Kidney (tissue), 14 donors: ENCODE data around the gene NSFL1C. TPM values are rescaled to one million over a fixed set of nuclear protein-coding genes. Genes with fewer than 3 reads are reported as not detected.

Experiments used
- DNase-seq, 5 donors: peaks; one replicate each; pipeline ENCODE4 v3.0.0-alpha.2; 2013 to 2020
- FAIRE-seq: peaks from 2 replicates; lab custom pipeline; 2012; peaks lifted over from hg19 to GRCh38; lab: Jason Lieb, UNC
- H3K27ac ChIP-seq, 2 donors: one replicate each; pipeline ENCODE4 v1.7.0; 2013; ENCODE audit warnings: low read depth in 2 of 2, low read length in 2 of 2, inconsistent platforms in 1 of 2
- H3K27me3 ChIP-seq: one replicate; pipeline ENCODE4 v1.7.1; 2013; ENCODE audit warnings: low read length, inconsistent platforms; ENCODE audit not compliant: control insufficient read depth, insufficient read depth
- H3K36me3 ChIP-seq, 3 donors: one replicate each; pipeline versions ENCODE4 v1.7.0 to v1.7.1; 2013; ENCODE audit warnings: low read length in 3 of 3, control low read depth in 1 of 3, inconsistent platforms in 1 of 3; ENCODE audit not compliant: insufficient read depth in 3 of 3, control insufficient read depth in 2 of 3
- H3K4me1 ChIP-seq, 3 donors: one replicate each; pipeline versions ENCODE4 v1.7.0 to v1.7.1; 2013; ENCODE audit warnings: low read length in 3 of 3, inconsistent platforms in 1 of 3, low read depth in 1 of 3; ENCODE audit not compliant: control insufficient read depth in 2 of 3, insufficient read depth in 2 of 3
- H3K4me3 ChIP-seq, 3 donors: one replicate each; pipeline versions ENCODE4 v1.7.0 to v1.8.1; 2013; ENCODE audit warnings: low read length in 3 of 3, control low read depth in 1 of 3, inconsistent platforms in 1 of 3
- H3K9ac ChIP-seq, 3 donors: one replicate each; pipeline versions ENCODE4 v1.7.0 to v1.7.1; 2013; ENCODE audit warnings: low read length in 3 of 3, control low read depth in 1 of 3, inconsistent platforms in 1 of 3
- H3K9me3 ChIP-seq, 3 donors: one replicate each; pipeline versions ENCODE4 v1.7.0 to v1.7.1; 2013; ENCODE audit warnings: low read length in 3 of 3, control low read depth in 1 of 3, inconsistent platforms in 1 of 3; ENCODE audit not compliant: control insufficient read depth in 2 of 3, insufficient read depth in 1 of 3
- CTCF ChIP-seq: IDR thresholded peaks from 3 replicates; pipeline ENCODE4 v1.5.1; 2012; ENCODE audit warnings: mild to moderate bottlenecking, moderate library complexity, borderline replicate concordance; ENCODE audit not compliant: insufficient read depth; ENCODE audit errors: extremely low read depth
- intact Hi-C: fragments of 100-400 bp; cut with DNase I; formaldehyde crosslinking; loops from one replicate; pipeline ENCODE4 v1.11.1; 2022
- polyA plus RNA-seq: library from polyadenylated mRNA; stranded (reverse); fragments of 350-450 nt; fragmentation: Illumina TruSeq; extraction: RNeasy Lipid Tissue Mini Kit (QIAGEN cat#74804); gene quantifications from one replicate; pipeline ENCODE4 v1.2.3, GENCODE V29; 2014; ENCODE audit warnings: low read depth, low replicate concordance; ENCODE audit not compliant: insufficient read depth
- total RNA-seq: library from RNA; stranded (reverse); fragmentation: NEBNext Ultra II Directional; extraction: Animal tissue kit (Norgen Biotek cat#: 25700); gene quantifications from one replicate; pipeline ENCODE4 v1.2.1, GENCODE V29; 2021
- donor health status: control.
- donor health status: control.
- donor health status: control.
- donor health status: control.
- donor health status: control.
- donor health status: DM: yes; HTN: yes; CAD: no.
- donor health status: Normal renal cell carcinoma (clear cell type).

NSFL1C gene
- total and polyA plus RNA-seq, 2 donors from 2014 or later = 76.1 to 78.2 TPM

DNA sequence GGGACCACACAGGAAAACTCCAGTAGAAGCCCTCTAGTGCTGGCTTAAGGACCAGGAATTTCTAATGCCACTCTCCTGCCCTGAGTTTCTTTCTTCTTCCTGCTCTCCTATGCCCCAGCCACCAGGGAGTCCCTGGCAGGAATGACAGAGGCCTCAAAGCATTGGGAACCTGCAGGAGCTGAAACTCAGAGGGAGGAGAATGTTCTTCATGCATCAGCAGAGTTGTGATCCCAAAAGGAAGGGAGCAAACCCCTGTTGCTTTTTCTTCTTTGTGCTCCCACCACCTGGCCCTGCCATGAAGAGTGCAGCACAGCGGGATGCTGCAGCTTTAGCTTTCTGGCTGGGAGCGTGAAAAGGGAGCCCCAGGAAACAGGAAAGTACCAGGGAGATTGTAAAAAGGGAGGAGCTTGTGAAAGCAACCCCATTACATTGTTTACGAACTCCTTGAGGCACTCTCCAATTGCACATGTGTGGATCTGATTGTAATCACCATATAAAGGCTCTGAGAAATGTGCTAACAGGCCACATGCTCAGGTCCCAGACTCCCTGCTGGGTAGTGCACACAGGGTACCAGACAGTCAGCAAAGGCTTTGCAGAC lies 39.1 kb downstream of the NSFL1C start:
- TF ChIP-seq CTCF = no peak
- FAIRE-seq = no peak

DNA sequence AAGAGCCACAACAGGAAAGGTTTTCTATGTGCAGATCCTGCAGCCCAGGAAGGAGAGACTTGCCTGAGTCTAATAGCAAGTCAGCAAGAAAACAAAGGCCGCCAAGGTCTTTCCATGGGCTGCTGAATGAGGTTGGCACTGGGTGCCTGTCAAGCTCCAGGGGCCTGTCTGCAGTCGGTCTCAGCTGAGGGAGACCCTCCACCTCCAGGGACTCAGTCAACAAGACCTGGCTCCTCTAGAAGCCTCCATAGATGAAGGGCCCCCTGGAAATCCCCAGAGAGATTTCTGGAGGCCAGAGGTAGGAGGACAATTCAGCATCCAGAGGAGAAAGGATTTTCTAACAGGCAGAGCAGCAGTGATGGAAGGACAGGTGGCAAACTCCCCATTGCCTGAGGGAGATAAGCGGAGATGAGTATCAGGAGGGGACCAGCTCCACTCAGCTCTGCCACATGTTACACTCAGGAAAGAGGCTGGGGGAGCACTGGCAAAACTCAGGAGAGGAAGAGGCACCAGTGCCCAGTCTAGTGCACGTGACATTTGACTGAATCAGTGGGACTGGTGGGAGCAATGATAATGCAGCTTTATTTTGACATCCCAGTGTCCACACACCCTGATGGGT lies 40.3 kb downstream of the NSFL1C start:
- intact Hi-C loops = no loop called here
- FAIRE-seq = no peak

More for the DNA sequence above, 39.1 kb downstream of the NSFL1C start:
- Histone ChIP-seq H3K27ac (no peak overlapping the region), H3K9me3 (no peaks in the 10 kb centered on the region), H3K4me3 (no peak overlapping the region), H3K27me3 (no peaks in the 10 kb centered on the region), H3K4me1 (no peaks in the 10 kb centered on the region), H3K36me3 (no peaks in the 10 kb centered on the region), H3K9ac (no peak overlapping the region)
- intact Hi-C loops = no loop called here
- peak in 2 of 5 donors; percentile 34 to 38 for DNase-seq

DNA sequence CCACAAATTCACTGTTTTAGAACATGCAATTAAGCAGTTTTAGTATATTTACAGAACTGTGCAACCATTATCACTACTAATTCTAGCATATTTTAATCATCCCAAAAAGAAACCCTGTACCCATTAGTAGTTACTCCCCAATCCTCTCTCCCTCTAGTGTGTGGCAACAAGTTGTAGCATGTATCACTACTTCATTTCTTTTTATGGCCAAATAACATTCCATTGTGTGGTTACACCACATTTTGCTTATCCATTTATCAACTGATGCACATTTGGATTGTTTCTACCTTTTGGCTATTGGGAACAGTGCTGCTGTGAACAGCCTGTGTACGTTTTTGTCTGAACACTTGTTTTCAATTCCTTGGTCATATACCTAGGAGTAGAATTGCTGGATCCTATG lies 42.3 kb downstream of the NSFL1C start:
- Histone ChIP-seq H3K27ac (no peak overlapping the region), H3K4me3 (no peak overlapping the region), H3K9ac (no peak overlapping the region), H3K9me3 (peaks cover 0 to 4% (median 0%) of the 10 kb centered on the region in 3 donors), H3K27me3 (no peaks in the 10 kb centered on the region), H3K4me1 (no peaks in the 10 kb centered on the region), H3K36me3 (no peaks in the 10 kb centered on the region)
- intact Hi-C loops = no loop called here
- no peak for TF ChIP-seq CTCF
- no peak for DNase-seq
- FAIRE-seq = no peak

More for the DNA sequence above, 40.3 kb downstream of the NSFL1C start:
- Histone ChIP-seq H3K27me3 (no peaks in the 10 kb centered on the region), H3K36me3 (no peaks in the 10 kb centered on the region), H3K4me3 (no peak overlapping the region), H3K27ac (no peak overlapping the region), H3K9me3 (no peaks in the 10 kb centered on the region), H3K9ac (no peak overlapping the region), H3K4me1 (no peaks in the 10 kb centered on the region)
- no peak for DNase-seq
- TF ChIP-seq CTCF = no peak
